Measurements from ENCODE around the gene GAGE12H.
"Not testable (repeated sequence)": the region's sequence is repeated elsewhere in the genome, so short reads cannot be mapped to it uniquely, and the experiment has no call there.

GAGE12H gene

GRCh38 chrX:49579649-49580048 is at the start of gene GAGE12H:
GAGE12H (plus strand) TSS chrX:49579949; CDS start chrX:49581104, 1,155 bp downstream.
- not testable (repeated sequence) for H3K36me3 Mint-ChIP-seq, H3K27ac Mint-ChIP-seq, H3K4me3 Mint-ChIP-seq, H3K9me3 Mint-ChIP-seq, H3K4me1 Mint-ChIP-seq, H3K27me3 Mint-ChIP-seq

- not testable (repeated sequence) for H3K9me3 Mint-ChIP-seq, H3K27ac Mint-ChIP-seq, H3K4me1 Mint-ChIP-seq, H3K27me3 Mint-ChIP-seq, H3K36me3 Mint-ChIP-seq, H3K4me3 Mint-ChIP-seq
Observed at GRCh38 chrX:49531877-49532276, 47.9 kb upstream of the GAGE12H start, which contains the start of gene GAGE12C. GAGE12C (plus strand) TSS chrX:49532177; CDS start chrX:49533332, 1,155 bp downstream.

GRCh38 chrX:49541433-49541832 is 38.3 kb upstream of the GAGE12H start, which contains the start of gene GAGE12D:
GAGE12D (plus strand) TSS chrX:49541733; CDS start chrX:49542888, 1,155 bp downstream.
- not testable (repeated sequence) for H3K4me1 Mint-ChIP-seq, H3K9me3 Mint-ChIP-seq, H3K27ac Mint-ChIP-seq, H3K36me3 Mint-ChIP-seq, H3K4me3 Mint-ChIP-seq, H3K27me3 Mint-ChIP-seq

GRCh38 chrX:49550989-49551388 is 28.8 kb upstream of the GAGE12H start, which contains the start of gene GAGE12E:
GAGE12E (plus strand) TSS chrX:49551289; CDS start chrX:49552444, 1,155 bp downstream.
- H3K4me3 Mint-ChIP-seq, H3K27ac Mint-ChIP-seq, H3K36me3 Mint-ChIP-seq, H3K4me1 Mint-ChIP-seq, H3K27me3 Mint-ChIP-seq, H3K9me3 Mint-ChIP-seq: not testable (repeated sequence)

- not testable (repeated sequence) for H3K4me3 Mint-ChIP-seq, H3K27me3 Mint-ChIP-seq
Observed at GRCh38 chrX:49560542-49560941, 19.2 kb upstream of the GAGE12H start, which contains the start of gene GAGE12F. GAGE12F (plus strand) TSS chrX:49560842; CDS start chrX:49561997, 1,155 bp downstream.

GRCh38 chrX:49568728-49569127 is 11.0 kb upstream of the GAGE12H start:
- not testable (repeated sequence) for H3K4me3 Mint-ChIP-seq, H3K9me3 Mint-ChIP-seq, H3K4me1 Mint-ChIP-seq, H3K36me3 Mint-ChIP-seq, H3K27ac Mint-ChIP-seq, H3K27me3 Mint-ChIP-seq

More at GRCh38 chrX:49560542-49560941, 19.2 kb upstream of the GAGE12H start, which contains the start of gene GAGE12F:
- not testable (repeated sequence) for H3K4me1 Mint-ChIP-seq, H3K36me3 Mint-ChIP-seq, H3K27ac Mint-ChIP-seq, H3K9me3 Mint-ChIP-seq

GRCh38 chrX:49569152-49569551 is 10.6 kb upstream of the GAGE12H start:
- H3K4me3 Mint-ChIP-seq, H3K27ac Mint-ChIP-seq, H3K4me1 Mint-ChIP-seq, H3K9me3 Mint-ChIP-seq, H3K27me3 Mint-ChIP-seq, H3K36me3 Mint-ChIP-seq: not testable (repeated sequence)

GRCh38 chrX:49570100-49570499 is 9.6 kb upstream of the GAGE12H start, which contains the start of gene GAGE12G:
GAGE12G (plus strand) TSS chrX:49570400; CDS start chrX:49571555, 1,155 bp downstream.
- not testable (repeated sequence) for H3K4me1 Mint-ChIP-seq, H3K4me3 Mint-ChIP-seq, H3K27me3 Mint-ChIP-seq, H3K36me3 Mint-ChIP-seq, H3K27ac Mint-ChIP-seq, H3K9me3 Mint-ChIP-seq

- not testable (repeated sequence) for H3K36me3 Mint-ChIP-seq, H3K27me3 Mint-ChIP-seq, H3K4me1 Mint-ChIP-seq, H3K4me3 Mint-ChIP-seq, H3K27ac Mint-ChIP-seq, H3K9me3 Mint-ChIP-seq
Observed at GRCh38 chrX:49589196-49589595, 9.4 kb downstream of the GAGE12H start, which contains the start of gene GAGE2A. GAGE2A (plus strand) TSS chrX:49589496; CDS start chrX:49590651, 1,155 bp downstream.

- not testable (repeated sequence) for H3K27ac Mint-ChIP-seq, H3K27me3 Mint-ChIP-seq, H3K36me3 Mint-ChIP-seq, H3K4me1 Mint-ChIP-seq, H3K4me3 Mint-ChIP-seq, H3K9me3 Mint-ChIP-seq
Observed at GRCh38 chrX:49589769-49590478, 10.2 kb downstream of the GAGE12H start.

- H3K9me3 Mint-ChIP-seq, H3K4me1 Mint-ChIP-seq, H3K27ac Mint-ChIP-seq, H3K36me3 Mint-ChIP-seq, H3K4me3 Mint-ChIP-seq, H3K27me3 Mint-ChIP-seq: not testable (repeated sequence)
Observed at GRCh38 chrX:49590488-49590887, 10.7 kb downstream of the GAGE12H start.

- not testable (repeated sequence) for H3K4me3 Mint-ChIP-seq, H3K27ac Mint-ChIP-seq, H3K4me1 Mint-ChIP-seq, H3K36me3 Mint-ChIP-seq, H3K27me3 Mint-ChIP-seq, H3K9me3 Mint-ChIP-seq
Observed at GRCh38 chrX:49598720-49599119, 19.0 kb downstream of the GAGE12H start, which contains the start of gene GAGE1. GAGE1 (plus strand) TSS chrX:49599020; CDS start chrX:49600175, 1,155 bp downstream.

GRCh38 chrX:49610718-49611310 is 31.1 kb downstream of the GAGE12H start:
- Mint-ChIP-seq H3K4me3 (no peak overlapping the region), H3K27me3 (no peaks in the 10 kb centered on the region), H3K9me3 (no peaks in the 10 kb centered on the region), H3K4me1 (no peaks in the 10 kb centered on the region), H3K27ac (no peak overlapping the region), H3K36me3 (no peaks in the 10 kb centered on the region)

- H3K27ac Mint-ChIP-seq = no peak overlapping the region
- H3K9me3 Mint-ChIP-seq = no peaks in the 10 kb centered on the region
- no peaks in the 10 kb centered on the region for H3K27me3 Mint-ChIP-seq
- no peaks in the 10 kb centered on the region for H3K4me1 Mint-ChIP-seq
- H3K4me3 Mint-ChIP-seq = no peak overlapping the region
- H3K36me3 Mint-ChIP-seq = no peaks in the 10 kb centered on the region
Observed at GRCh38 chrX:49618574-49618973, 38.8 kb downstream of the GAGE12H start.

GRCh38 chrX:49627086-49627777 is 47.5 kb downstream of the GAGE12H start:
- H3K4me3 Mint-ChIP-seq = peak overlapping the region; percentile 68
- peaks cover 1% of the 10 kb centered on the region for H3K27me3 Mint-ChIP-seq
- H3K27ac Mint-ChIP-seq = no peak overlapping the region
- no peaks in the 10 kb centered on the region for H3K9me3 Mint-ChIP-seq
- no peaks in the 10 kb centered on the region for H3K36me3 Mint-ChIP-seq
- H3K4me1 Mint-ChIP-seq = no peaks in the 10 kb centered on the region

All from activated naive CD4-positive, alpha-beta T cell treated with anti-CD3 and anti-CD28 coated beads, Interleukin-2, amount 50 U/mL, for 24 hours (primary cell).